ENCODE measurements around the gene HPS1.
A peak's percentile ranks its signal among the peaks of the same experiment; 100 is the strongest.

HPS1 gene

GRCh38 chr10:98377536-98377935 is 69.2 kb downstream of the HPS1 start:
- no peak overlapping the region for H3K27ac Mint-ChIP-seq

GRCh38 chr10:98377001-98377400 is 69.7 kb downstream of the HPS1 start:
- Mint-ChIP-seq H3K9me3 (no peaks in the 10 kb centered on the region), H3K4me3 (no peak overlapping the region), H3K27me3 (peaks cover 13% of the 10 kb centered on the region), H3K27ac (no peak overlapping the region), H3K4me1 (no peaks in the 10 kb centered on the region)
- DNase-seq, result no peak
- no peak for ATAC-seq

More at GRCh38 chr10:98377536-98377935, 69.2 kb downstream of the HPS1 start:
- DNase-seq (no peak), ATAC-seq (no peak)
- Mint-ChIP-seq H3K4me1 (no peaks in the 10 kb centered on the region), H3K27me3 (peaks cover 13% of the 10 kb centered on the region), H3K9me3 (no peaks in the 10 kb centered on the region), H3K4me3 (no peak overlapping the region)

- Mint-ChIP-seq H3K9me3 (no peaks in the 10 kb centered on the region), H3K4me3 (no peak overlapping the region), H3K27me3 (peaks cover 13% of the 10 kb centered on the region), H3K4me1 (no peaks in the 10 kb centered on the region), H3K27ac (no peak overlapping the region)
- no peak for DNase-seq
- no peak for ATAC-seq
Measured at GRCh38 chr10:98376485-98376884, 70.2 kb downstream of the HPS1 start.

GRCh38 chr10:98374217-98374985 is 72.3 kb downstream of the HPS1 start:
- DNase-seq (no peak), ATAC-seq (no peak)
- Mint-ChIP-seq H3K9me3 (no peaks in the 10 kb centered on the region), H3K4me3 (no peak overlapping the region), H3K27ac (no peak overlapping the region), H3K4me1 (no peaks in the 10 kb centered on the region), H3K27me3 (peaks cover 13% of the 10 kb centered on the region)

- peaks cover 13% of the 10 kb centered on the region for H3K27me3 Mint-ChIP-seq
- H3K27ac Mint-ChIP-seq, result no peak overlapping the region
- ATAC-seq, result no peak
- no peaks in the 10 kb centered on the region for H3K9me3 Mint-ChIP-seq
- DNase-seq, result no peak
- H3K4me3 Mint-ChIP-seq, result no peak overlapping the region
- H3K4me1 Mint-ChIP-seq, result no peaks in the 10 kb centered on the region
Measured at GRCh38 chr10:98373260-98374040, 73.3 kb downstream of the HPS1 start.

GRCh38 chr10:98370831-98371820 is 75.6 kb downstream of the HPS1 start:
- no peaks in the 10 kb centered on the region for H3K9me3 Mint-ChIP-seq
- no peak for ATAC-seq
- H3K4me3 Mint-ChIP-seq, result no peak overlapping the region
- peak overlapping the region in 1 of 2 donors; percentile 28 for H3K27ac Mint-ChIP-seq
- no peaks in the 10 kb centered on the region for H3K4me1 Mint-ChIP-seq
- H3K27me3 Mint-ChIP-seq, result peaks cover 13% of the 10 kb centered on the region
- no peak for DNase-seq

GRCh38 chr10:98369801-98370200 is 76.9 kb downstream of the HPS1 start:
- H3K4me1 Mint-ChIP-seq, result no peaks in the 10 kb centered on the region
- no peaks in the 10 kb centered on the region for H3K9me3 Mint-ChIP-seq
- DNase-seq, result no peak
- peaks cover 12% of the 10 kb centered on the region for H3K27me3 Mint-ChIP-seq
- ATAC-seq, result no peak
- no peak overlapping the region for H3K4me3 Mint-ChIP-seq
- no peak overlapping the region for H3K27ac Mint-ChIP-seq

GRCh38 chr10:98368644-98369043 is 78.1 kb downstream of the HPS1 start:
- H3K4me3 Mint-ChIP-seq, result no peak overlapping the region
- no peak for DNase-seq
- peaks cover under 1% of the 10 kb centered on the region for H3K27me3 Mint-ChIP-seq
- H3K4me1 Mint-ChIP-seq, result no peaks in the 10 kb centered on the region
- no peak overlapping the region for H3K27ac Mint-ChIP-seq
- no peaks in the 10 kb centered on the region for H3K9me3 Mint-ChIP-seq
- ATAC-seq, result no peak

GRCh38 chr10:98367604-98368451 is 78.9 kb downstream of the HPS1 start:
- Mint-ChIP-seq H3K27me3 (no peaks in the 10 kb centered on the region), H3K4me1 (no peaks in the 10 kb centered on the region), H3K27ac (no peak overlapping the region), H3K4me3 (no peak overlapping the region), H3K9me3 (no peaks in the 10 kb centered on the region)
- ATAC-seq, result no peak
- no peak for DNase-seq
